GM15510 (cell line): ENCODE measurements around the gene SDHB.

ENCODE experiments used
- POLR2A ChIP-seq: IDR thresholded peaks from 3 replicates; pipeline ENCODE4 v1.6.1; 2011; ENCODE audit warnings: borderline replicate concordance; ENCODE audit not compliant: insufficient read length; ENCODE audit errors: extremely low read depth

SDHB gene

GRCh38 chr1:16979475-16980327, 74.1 kb downstream of the SDHB start:
- TF ChIP-seq POLR2A: no peak

- no peak for TF ChIP-seq POLR2A
These were observed 75.0 kb downstream of the SDHB start for GRCh38 chr1:16978567-16979474.

- TF ChIP-seq POLR2A: no peak
These were observed 75.7 kb downstream of the SDHB start for GRCh38 chr1:16978139-16978538.

- no peak for TF ChIP-seq POLR2A
These were observed 76.5 kb downstream of the SDHB start for GRCh38 chr1:16977377-16977776.

- no peak for TF ChIP-seq POLR2A
These were observed 76.9 kb downstream of the SDHB start for GRCh38 chr1:16976966-16977365.

- no peak for TF ChIP-seq POLR2A
These were observed 78.0 kb downstream of the SDHB start for GRCh38 chr1:16975838-16976237.

- no peak for TF ChIP-seq POLR2A
These were observed 78.6 kb downstream of the SDHB start for GRCh38 chr1:16975211-16975610.

- no peak for TF ChIP-seq POLR2A
These were observed 80.6 kb downstream of the SDHB start for GRCh38 chr1:16973215-16973614.

GRCh38 chr1:16972189-16972895, 81.5 kb downstream of the SDHB start:
- TF ChIP-seq POLR2A: no peak

GRCh38 chr1:16971341-16972188, 82.3 kb downstream of the SDHB start:
- no peak for TF ChIP-seq POLR2A

GRCh38 chr1:16970132-16970910, 83.5 kb downstream of the SDHB start:
- no peak for TF ChIP-seq POLR2A

GRCh38 chr1:16969651-16970050, 84.2 kb downstream of the SDHB start:
- TF ChIP-seq POLR2A: no peak

GRCh38 chr1:16969057-16969611, 84.7 kb downstream of the SDHB start:
- TF ChIP-seq POLR2A: no peak
